Right lobe of liver (tissue), 4 donors: Measurements from ENCODE around the gene NELL2.

Source experiments
- CTCF ChIP-seq, 4 donors: fragments of 200-600 bp in 3 of 4; fragments of 450-650 bp in 1 of 4; IDR thresholded peaks; one replicate each; pipeline versions ENCODE4 v1.5.1 to v1.8.0; 2016 to 2022; ENCODE audit warnings: antibody characterized with exemption in 4 of 4, mild to moderate bottlenecking in 2 of 4
- POLR2A ChIP-seq: fragments of 450-650 bp; IDR thresholded peaks from one replicate; pipeline ENCODE4 v1.6.1; 2017; ENCODE audit warnings: antibody characterized with exemption, mild to moderate bottlenecking
- donor health status: DM: no; HTN: no; CAD: no.
- donor health status: DM: no; HTN: no; CAD: no.
- donor health status: DM: no; HTN: yes; CAD: no.

- TF ChIP-seq CTCF (IDR thresholded peaks at IDR 0.05) (no peak), POLR2A (no peak)
Measured at GRCh38 chr12:44511289-44511688, 364.8 kb downstream of the NELL2 start.
